Vagina (tissue), 2 donors: ENCODE results near the gene OR51E1.

Experiments
- CTCF ChIP-seq, 3 experiments: fragments of 450-650 bp in 2 of 3; fragments of 200-600 bp in 1 of 3; sonication (generic) in 1 of 3; IDR thresholded peaks; one replicate each; pipeline ENCODE4 v1.5.1; 2017 to 2019; ENCODE audit warnings: antibody characterized with exemption in 3 of 3, mild to moderate bottlenecking in 2 of 3, moderate library complexity in 2 of 3
- POLR2A ChIP-seq, 2 donors: fragments of 450-650 bp; IDR thresholded peaks; one replicate each; pipeline ENCODE4 v1.6.1; 2017; ENCODE audit warnings: antibody characterized with exemption in 2 of 2, mild to moderate bottlenecking in 2 of 2, moderate library complexity in 2 of 2

- TF ChIP-seq CTCF (IDR thresholded peaks at IDR 0.05): no peak
- TF ChIP-seq POLR2A (IDR thresholded peaks at IDR 0.05): no peak
Observed at GRCh38 chr11:4673781-4674180, 30.0 kb downstream of the OR51E1 start.
